Kidney epithelial cell (primary cell): ENCODE data around the gene SIRT4. TPM values are rescaled to one million over a fixed set of nuclear protein-coding genes. Genes with fewer than 3 reads are reported as not detected.

Experiments
- DNase-seq: peaks from one replicate; pipeline ENCODE4 v3.0.0-alpha.2; 2010; ENCODE audit warnings: low read depth
- H3K27me3 ChIP-seq: 2 replicates; pipeline ENCODE4 v1.6.0; 2011; ENCODE audit warnings: low read length; ENCODE audit not compliant: control insufficient read depth, insufficient read depth
- H3K36me3 ChIP-seq: 2 replicates; pipeline ENCODE4 v1.5.1; 2011; ENCODE audit warnings: low read length; ENCODE audit not compliant: control insufficient read depth, insufficient read depth
- H3K4me3 ChIP-seq: 2 replicates; pipeline ENCODE4 v1.5.1; 2011; ENCODE audit warnings: low read depth, mild to moderate bottlenecking, control low read depth, low read length
- total RNA-seq: library from RNA; depleted of rRNA; stranded (reverse); fragments of >200 nt; gene quantifications from 2 replicates; pipeline ENCODE4 v1.2.3, GENCODE V29; 2015
- TF ChIP-seq, protein P1 (sequence below): IDR thresholded peaks from 2 replicates; pipeline ENCODE4 v1.5.1; 2011; ENCODE audit warnings: mild to moderate bottlenecking, moderate library complexity, low read length, control low read depth, inconsistent platforms; ENCODE audit not compliant: insufficient read depth, poor library complexity, severe bottlenecking

SIRT4 gene
- total RNA-seq, 1 donor from 2014 or later, result 0.29 TPM

DNA sequence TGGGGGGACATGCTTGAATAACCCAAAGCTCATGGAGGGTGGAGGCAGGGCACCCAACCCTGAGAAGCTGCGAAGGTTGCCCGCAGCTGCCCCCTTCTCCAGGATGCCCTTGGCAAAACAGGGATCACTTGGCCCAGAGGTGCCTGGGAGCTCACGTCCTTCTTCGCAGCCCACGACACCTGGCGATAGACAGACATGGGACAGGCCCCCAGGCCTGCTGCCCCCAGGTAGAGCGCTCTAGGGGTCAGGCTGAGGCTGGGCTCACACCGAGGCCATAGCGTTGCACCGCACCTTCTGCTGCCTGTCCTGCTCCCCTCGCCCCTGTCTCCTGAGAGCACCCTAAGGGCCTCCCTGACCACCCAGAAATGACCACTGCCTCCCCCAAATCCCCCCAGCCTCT is 45.6 kb downstream of the SIRT4 start:
- Histone ChIP-seq H3K4me3 (no peak overlapping the region), H3K36me3 (no peaks in the 10 kb centered on the region), H3K27me3 (no peaks in the 10 kb centered on the region)
- TF ChIP-seq, protein P1, sequence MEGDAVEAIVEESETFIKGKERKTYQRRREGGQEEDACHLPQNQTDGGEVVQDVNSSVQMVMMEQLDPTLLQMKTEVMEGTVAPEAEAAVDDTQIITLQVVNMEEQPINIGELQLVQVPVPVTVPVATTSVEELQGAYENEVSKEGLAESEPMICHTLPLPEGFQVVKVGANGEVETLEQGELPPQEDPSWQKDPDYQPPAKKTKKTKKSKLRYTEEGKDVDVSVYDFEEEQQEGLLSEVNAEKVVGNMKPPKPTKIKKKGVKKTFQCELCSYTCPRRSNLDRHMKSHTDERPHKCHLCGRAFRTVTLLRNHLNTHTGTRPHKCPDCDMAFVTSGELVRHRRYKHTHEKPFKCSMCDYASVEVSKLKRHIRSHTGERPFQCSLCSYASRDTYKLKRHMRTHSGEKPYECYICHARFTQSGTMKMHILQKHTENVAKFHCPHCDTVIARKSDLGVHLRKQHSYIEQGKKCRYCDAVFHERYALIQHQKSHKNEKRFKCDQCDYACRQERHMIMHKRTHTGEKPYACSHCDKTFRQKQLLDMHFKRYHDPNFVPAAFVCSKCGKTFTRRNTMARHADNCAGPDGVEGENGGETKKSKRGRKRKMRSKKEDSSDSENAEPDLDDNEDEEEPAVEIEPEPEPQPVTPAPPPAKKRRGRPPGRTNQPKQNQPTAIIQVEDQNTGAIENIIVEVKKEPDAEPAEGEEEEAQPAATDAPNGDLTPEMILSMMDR, result no peak
- no peak for DNase-seq

DNA sequence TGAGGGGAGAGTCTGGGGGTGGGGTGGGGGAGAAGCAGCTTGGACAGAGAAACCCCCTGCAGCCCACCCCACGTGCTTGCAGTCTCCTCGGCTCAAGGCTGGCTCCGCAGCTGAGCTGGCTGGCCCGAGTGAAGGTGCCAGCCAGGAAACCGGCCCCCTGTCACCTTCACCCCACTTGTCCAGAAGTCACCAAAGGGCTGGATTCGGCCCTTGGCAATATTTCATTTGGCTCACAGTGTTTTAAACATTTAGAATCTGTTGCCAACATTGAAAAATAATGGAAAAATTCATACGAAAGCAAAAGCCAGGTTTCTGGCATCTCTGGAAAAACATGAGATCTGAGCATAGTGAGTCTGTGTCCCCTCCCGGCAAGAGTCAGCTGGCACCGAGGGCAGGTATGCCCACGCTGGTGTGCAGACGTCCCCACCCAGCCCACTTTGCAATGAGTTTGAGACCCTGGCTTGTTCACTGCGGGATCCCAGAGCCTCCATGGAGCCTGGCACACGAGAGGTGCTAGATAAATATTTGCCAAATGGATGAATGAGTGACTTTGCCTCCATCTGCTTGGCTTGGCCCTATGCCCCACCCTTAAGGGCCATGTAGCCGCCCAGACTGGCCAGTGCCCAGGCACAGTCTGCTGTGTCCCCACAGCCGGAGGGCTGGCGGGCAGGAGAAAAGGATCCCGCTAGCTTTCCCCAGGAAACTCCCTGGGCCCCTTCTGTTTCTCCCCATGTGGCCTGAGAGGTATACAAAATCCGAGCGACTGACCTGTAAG is 48.6 kb downstream of the SIRT4 start:
- DNase-seq, result no peak
- TF ChIP-seq, protein P1, result no peak
- no peaks in the 10 kb centered on the region for H3K36me3 ChIP-seq
- no peak overlapping the region for H3K4me3 ChIP-seq
- no peaks in the 10 kb centered on the region for H3K27me3 ChIP-seq

DNA sequence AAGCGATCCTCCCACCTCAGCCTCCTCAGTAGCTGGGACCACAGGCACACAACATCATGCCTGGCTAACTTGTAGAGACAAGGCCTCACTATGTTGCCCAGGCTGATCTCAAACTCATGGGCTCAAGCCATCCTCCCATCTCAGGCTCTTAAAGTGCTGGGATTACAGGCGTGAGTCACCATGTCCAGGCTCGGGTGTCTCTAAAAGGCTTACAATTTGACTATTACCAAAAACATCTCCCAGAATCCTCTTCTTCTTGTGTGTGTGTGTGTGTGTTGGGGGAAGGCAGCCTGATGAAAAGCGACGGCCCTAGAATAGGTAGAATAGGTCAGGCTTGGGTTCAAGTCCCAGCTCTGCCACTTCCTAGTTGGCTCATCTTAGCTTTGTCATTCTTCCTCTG is 50.0 kb downstream of the SIRT4 start:
- Histone ChIP-seq H3K36me3 (no peaks in the 10 kb centered on the region), H3K27me3 (no peaks in the 10 kb centered on the region), H3K4me3 (no peak overlapping the region)
- TF ChIP-seq, protein P1, result no peak
- no peak for DNase-seq

DNA sequence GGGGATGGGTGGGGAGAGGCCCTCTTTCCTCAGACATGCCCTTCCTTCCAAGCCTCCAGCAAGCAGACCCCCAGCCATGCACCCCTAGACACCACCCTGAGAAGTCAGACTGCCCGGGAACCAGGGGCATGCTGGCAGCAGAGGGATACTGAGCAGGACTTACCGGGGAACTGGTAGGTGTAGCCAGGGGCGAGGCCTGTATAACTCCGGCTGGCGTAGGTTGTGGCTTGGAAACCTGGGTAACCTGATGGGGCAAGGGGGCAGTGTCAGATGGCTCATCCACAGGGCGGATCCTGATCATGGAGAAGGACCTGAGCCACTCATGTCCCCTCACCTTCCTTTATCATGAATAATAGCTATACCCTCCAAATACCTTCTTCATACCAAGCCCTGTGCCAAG is 51.0 kb downstream of the SIRT4 start:
- TF ChIP-seq, protein P1, result no peak
- DNase-seq, result no peak
- Histone ChIP-seq H3K27me3 (no peaks in the 10 kb centered on the region), H3K36me3 (no peaks in the 10 kb centered on the region), H3K4me3 (no peak overlapping the region)

DNA sequence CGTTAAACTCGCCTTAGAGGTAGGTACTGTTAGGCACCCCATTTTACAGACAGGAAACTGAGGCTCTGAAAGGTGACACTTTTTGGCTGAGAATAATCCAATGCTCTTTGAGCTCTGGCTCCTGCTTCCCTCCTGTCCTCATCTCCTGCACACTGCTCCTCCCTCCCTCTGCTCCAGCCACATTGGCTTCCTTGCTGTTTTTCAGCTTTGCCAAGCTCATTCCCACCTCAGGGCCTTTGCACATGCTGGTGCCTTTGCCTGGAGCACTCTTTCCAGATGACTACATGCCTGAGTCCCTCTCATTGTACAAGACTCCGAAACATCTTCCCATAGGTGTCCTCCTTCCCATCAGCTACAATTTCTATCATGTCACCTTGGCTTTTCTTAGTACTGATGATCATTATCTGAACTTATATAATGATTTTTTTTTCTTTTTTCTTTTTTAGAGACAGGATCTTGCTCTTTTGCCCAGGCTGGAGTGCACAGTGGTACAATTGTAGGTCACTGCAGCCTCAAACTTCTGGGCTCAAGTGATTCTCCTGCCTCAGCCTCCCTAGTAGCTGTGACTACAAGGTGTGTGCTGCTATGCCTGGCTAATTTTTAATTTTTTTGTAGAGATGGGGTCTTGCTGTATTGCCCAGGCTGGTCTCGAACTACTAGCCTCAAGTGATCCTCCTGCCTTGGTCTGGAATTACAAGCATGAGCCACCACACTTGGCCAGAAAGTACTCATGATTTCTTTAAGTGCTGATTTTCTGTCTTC is 51.6 kb downstream of the SIRT4 start:
- Histone ChIP-seq H3K4me3 (no peak overlapping the region), H3K36me3 (no peaks in the 10 kb centered on the region), H3K27me3 (no peaks in the 10 kb centered on the region)
- TF ChIP-seq, protein P1, result no peak
- DNase-seq, result no peak
